ENCODE data around the gene ASMTL.

Gene ASMTL

DNA sequence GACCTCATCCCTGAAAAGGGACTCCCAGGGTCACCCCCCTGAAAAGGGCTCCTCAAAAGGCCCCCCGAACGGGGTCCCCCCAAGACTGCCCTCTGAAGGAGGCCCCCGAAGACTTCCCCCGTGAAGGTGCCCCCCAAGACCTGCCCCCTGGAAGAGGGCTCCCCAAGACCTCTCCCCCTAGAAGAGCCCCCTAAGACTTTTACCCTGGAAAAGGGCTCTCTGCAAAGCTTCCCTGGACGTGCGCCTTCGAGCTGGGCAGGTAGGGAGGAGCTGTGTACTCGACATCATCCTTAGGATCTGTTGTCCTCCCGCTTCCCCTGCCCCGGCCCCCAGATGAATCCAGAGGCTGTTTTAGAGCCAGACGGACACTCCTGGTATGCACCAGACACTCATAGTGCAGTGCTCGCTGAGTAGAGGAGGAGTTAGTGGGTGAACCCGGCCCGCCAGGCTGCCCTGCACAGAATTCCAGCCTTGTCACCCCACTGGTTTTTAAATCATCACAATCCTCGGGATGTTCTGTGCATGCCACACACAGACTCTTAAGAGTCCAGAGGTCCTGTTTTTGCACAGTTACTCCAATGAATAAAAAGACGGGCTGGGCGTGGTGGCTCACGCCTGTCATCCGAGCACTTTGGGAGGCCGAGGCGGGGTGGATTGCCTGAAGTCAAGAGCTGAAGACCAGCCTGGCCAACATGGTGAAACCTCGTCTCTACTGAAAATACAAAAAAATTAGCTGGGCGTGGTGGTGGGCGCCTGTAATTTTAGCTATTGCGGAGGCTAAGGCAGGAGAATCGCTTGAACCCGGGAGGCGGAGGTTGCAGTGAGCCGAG, 55.1 kb downstream of the ASMTL start:
- ChIA-PET CTCF (no interaction called here), POLR2A (no interaction called here)
- no peak for DNase-seq (ENCODE audit: low read depth, low spot score)
- H3K4me3 ChIP-seq (ENCODE audit: low read depth, low read length) = no peak overlapping the region
- TF ChIP-seq, protein P1, sequence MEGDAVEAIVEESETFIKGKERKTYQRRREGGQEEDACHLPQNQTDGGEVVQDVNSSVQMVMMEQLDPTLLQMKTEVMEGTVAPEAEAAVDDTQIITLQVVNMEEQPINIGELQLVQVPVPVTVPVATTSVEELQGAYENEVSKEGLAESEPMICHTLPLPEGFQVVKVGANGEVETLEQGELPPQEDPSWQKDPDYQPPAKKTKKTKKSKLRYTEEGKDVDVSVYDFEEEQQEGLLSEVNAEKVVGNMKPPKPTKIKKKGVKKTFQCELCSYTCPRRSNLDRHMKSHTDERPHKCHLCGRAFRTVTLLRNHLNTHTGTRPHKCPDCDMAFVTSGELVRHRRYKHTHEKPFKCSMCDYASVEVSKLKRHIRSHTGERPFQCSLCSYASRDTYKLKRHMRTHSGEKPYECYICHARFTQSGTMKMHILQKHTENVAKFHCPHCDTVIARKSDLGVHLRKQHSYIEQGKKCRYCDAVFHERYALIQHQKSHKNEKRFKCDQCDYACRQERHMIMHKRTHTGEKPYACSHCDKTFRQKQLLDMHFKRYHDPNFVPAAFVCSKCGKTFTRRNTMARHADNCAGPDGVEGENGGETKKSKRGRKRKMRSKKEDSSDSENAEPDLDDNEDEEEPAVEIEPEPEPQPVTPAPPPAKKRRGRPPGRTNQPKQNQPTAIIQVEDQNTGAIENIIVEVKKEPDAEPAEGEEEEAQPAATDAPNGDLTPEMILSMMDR (IDR thresholded peaks at IDR 0.05; ENCODE audit: insufficient read depth, low read length, missing control alignments) = no peak

GRCh38 chrX:1397001-1397400, 55.7 kb downstream of the ASMTL start:
- DNase-seq (ENCODE audit: low read depth, low spot score) = no peak
- ChIA-PET POLR2A (no interaction called here), CTCF (no interaction called here)
- H3K4me3 ChIP-seq (ENCODE audit: low read depth, low read length) = no peak overlapping the region
- TF ChIP-seq, protein P1 (IDR thresholded peaks at IDR 0.05; ENCODE audit: insufficient read depth, low read length, missing control alignments) = no peak

DNA sequence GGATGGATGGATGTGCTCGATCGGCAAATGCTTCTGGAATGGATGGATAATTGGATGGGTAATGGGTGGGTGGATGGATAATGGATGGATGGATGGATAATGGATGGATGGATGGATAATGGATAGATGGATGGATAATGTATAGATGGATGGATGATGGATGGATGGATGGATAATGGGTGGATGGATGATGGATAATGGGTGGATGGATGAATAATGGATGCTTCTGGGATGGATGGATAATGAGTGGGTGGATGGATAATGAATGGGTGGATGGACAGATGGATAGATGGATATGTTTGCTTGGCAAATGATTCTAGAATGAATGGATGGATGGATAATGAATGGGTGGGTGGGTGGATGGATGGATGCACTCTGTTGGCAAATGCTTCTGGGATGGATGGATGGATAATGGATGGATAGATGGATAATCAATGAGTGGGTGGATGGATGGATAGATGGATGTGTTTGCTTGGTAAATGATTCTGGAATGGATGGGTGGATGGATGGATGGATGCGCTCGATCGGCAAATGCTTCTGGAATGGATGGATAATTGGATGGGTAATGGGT, 57.0 kb downstream of the ASMTL start:
- POLR2A ChIA-PET = no interaction called here
- TF ChIP-seq, protein P1 (IDR thresholded peaks at IDR 0.05; ENCODE audit: insufficient read depth, low read length, missing control alignments) = no peak
- CTCF ChIA-PET = no interaction called here

DNA sequence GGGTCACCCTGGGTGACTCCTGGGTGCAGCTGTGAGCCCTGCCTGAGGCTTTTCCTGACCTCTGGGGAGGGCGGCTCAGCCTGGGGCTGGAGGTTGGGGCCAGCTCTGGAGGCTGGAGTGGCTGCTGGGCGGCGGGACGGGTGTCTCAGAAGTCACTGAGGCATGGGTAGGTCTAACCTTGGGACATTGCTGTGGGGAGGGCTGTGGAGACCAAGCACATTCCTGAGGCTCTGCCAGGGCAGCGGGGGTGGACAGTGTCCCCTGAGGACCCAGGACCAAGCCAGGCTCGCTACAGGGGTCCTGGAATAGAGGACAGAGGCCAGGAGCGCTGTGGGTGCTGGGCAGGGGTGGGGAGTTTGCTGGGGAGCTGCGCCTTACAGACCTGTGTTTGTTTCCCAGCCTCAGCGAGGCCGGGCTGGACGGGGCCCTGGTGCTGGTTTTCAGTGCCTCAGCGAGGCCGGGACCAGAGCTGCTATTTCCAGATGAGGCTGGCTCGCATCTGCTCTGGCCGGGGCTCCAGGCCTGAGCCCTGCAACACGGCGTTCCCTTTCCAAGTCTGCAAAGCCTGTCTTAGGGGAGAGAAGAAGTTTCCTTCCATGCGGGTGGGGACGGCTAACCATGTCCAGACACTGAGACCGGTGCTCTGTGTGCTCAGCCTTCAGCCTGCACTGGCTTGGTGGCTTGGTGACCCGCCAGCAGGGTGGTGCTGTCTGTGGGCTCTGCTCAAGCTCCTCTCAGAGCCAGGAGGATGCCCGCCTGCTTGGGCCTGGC, 57.8 kb downstream of the ASMTL start:
- H3K4me3 ChIP-seq (ENCODE audit: low read depth, low read length) = no peak overlapping the region
- CTCF ChIA-PET = no interaction called here
- TF ChIP-seq, protein P1 (IDR thresholded peaks at IDR 0.05; ENCODE audit: insufficient read depth, low read length, missing control alignments) = no peak
- POLR2A ChIA-PET = no interaction called here
- no peak for DNase-seq (ENCODE audit: low read depth, low spot score)

More for the DNA sequence above, 57.0 kb downstream of the ASMTL start:
- no peak for DNase-seq (ENCODE audit: low read depth, low spot score)
- H3K4me3 ChIP-seq (ENCODE audit: low read depth, low read length) = no peak overlapping the region

DNA sequence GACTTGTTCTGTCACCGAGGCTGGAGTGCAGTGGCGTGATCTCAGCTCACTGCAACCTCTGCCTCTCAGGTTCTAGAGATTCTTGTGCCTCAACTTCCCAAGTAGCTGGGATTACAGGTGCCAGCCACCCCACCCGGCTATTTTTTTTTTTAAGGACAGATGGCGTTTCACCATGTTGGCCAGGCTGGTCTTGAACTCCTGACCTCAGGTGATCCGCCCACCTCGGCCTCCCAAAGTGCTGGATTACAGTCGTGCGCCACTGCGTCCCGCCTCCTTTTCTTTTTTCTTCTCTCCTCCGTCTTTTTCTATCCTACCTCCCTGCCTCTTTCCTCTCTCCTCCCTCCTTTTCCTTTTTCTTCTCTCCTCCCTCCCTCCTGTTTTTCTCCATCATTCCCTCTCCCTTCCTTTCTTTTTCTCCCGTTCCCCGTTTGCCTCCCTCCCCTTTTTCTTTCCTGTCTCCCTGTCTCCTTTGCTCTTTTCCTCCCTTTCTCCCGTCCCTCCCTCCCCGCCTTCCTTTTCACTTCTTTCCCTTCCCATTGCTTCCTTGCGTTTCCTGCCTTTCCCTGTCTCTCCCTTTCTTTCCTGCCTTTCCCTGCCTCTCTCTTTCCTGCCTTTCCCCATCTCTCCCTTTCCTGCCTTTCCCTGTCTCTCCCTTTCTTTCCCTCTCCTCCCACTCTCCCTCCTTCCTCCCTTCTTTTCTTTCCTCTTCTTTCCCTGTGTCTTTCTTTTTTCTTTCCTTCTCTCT, 58.7 kb downstream of the ASMTL start:
- POLR2A ChIA-PET = no interaction called here
- no peak for DNase-seq (ENCODE audit: low read depth, low spot score)
- TF ChIP-seq, protein P1 (IDR thresholded peaks at IDR 0.05; ENCODE audit: insufficient read depth, low read length, missing control alignments) = no peak
- no peak overlapping the region for H3K4me3 ChIP-seq (ENCODE audit: low read depth, low read length)
- CTCF ChIA-PET = no interaction called here

Data from AG04449 (cell line).